IMR-90 (cell line): ENCODE measurements around the gene SMIM41.

Experiments
- CEBPB ChIP-seq: IDR thresholded peaks from 2 replicates; pipeline ENCODE4 v1.6.1; 2012; ENCODE audit warnings: low read depth, low read length, improper control_type of control experiment
- CTCF ChIP-seq: conservative IDR thresholded peaks from 2 replicates; pipeline ENCODE4 v1.5.1; 2012; ENCODE audit warnings: mild to moderate bottlenecking, low read depth, low read length, improper control_type of control experiment
- POLR2A ChIP-seq: IDR thresholded peaks from 2 replicates; pipeline ENCODE4 v1.6.1; 2012; ENCODE audit warnings: mild to moderate bottlenecking, low read depth, low read length

DNA sequence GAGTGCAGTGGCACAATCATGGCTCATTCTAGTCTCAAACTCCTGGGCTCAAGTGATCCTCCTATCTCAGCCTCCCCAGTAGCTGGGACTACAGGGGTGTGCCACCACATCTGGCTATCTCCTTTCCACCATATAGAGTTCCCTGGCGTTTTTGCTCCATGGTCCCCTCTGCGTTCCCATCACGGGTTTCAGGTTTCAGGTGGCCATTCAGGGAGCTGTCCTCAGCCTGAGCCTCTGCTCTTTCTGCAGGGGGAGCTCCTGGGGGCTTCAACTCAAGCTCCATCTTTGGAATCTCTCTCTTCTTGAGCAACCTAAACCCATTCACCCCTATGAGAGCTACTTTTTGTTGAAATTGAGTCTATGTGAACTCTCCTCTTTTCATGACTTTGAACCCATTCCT is 11.6 kb downstream of the SMIM41 start:
- TF ChIP-seq CTCF (no peak), POLR2A (no peak), CEBPB (no peak)
